ENCODE measurements around the gene PKP4. TPM values are rescaled to one million over a fixed set of nuclear protein-coding genes. Genes with fewer than 3 reads are reported as not detected.

PKP4 gene
- total RNA-seq, 3 donors from 2014 or later, result 62.1 to 138 (median 121) TPM

DNA sequence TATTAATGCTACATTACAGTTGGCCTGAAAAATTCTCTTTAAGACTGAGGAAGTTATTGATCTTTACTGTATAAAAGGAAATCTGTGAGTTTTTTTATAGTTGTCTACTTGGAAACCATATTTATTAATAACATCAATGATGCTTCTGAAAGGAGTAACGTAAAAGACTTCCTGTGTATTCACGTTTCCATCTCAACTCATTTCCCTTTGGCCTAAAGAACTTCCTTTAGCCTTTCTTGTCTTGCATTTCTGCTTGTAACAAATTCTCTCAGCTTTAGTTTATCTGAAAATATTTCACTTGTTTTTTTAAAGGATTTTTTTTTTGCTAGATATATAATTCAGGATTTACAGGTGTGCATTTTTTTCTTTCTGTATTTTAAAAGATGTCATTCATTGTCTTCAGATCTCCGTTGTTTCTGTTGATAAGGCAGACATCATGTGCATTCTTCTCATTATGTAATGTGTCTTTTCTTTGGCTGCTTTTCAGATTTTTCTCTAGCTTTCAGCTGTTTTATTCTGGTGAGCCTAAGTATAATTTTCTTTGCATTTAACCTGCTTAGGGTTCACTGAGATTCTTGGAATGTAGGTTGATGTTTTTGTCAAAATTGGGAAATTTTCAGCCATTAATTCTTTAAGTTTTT is 179.3 kb downstream of the PKP4 start:
- Histone ChIP-seq H3K4me3 (no peak overlapping the region), H3K9me3 (no peaks in the 10 kb centered on the region), H3K36me3 (no peaks in the 10 kb centered on the region), H3K4me1 (no peaks in the 10 kb centered on the region), H3K27ac (no peak overlapping the region), H3K27me3 (no peaks in the 10 kb centered on the region)
- TF ChIP-seq POLR2A (IDR thresholded peaks at IDR 0.05) (no peak), POLR2AphosphoS5 (IDR thresholded peaks at IDR 0.05) (no peak)
- TF ChIP-seq, protein P1, sequence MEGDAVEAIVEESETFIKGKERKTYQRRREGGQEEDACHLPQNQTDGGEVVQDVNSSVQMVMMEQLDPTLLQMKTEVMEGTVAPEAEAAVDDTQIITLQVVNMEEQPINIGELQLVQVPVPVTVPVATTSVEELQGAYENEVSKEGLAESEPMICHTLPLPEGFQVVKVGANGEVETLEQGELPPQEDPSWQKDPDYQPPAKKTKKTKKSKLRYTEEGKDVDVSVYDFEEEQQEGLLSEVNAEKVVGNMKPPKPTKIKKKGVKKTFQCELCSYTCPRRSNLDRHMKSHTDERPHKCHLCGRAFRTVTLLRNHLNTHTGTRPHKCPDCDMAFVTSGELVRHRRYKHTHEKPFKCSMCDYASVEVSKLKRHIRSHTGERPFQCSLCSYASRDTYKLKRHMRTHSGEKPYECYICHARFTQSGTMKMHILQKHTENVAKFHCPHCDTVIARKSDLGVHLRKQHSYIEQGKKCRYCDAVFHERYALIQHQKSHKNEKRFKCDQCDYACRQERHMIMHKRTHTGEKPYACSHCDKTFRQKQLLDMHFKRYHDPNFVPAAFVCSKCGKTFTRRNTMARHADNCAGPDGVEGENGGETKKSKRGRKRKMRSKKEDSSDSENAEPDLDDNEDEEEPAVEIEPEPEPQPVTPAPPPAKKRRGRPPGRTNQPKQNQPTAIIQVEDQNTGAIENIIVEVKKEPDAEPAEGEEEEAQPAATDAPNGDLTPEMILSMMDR (IDR thresholded peaks at IDR 0.05), result no peak
- intact Hi-C loops (cut with DNase I; ENCODE audit: low total_unique reads), result no loop called here
- DNase-seq (ENCODE audit: low spot score in 2 of 2), result no peak

DNA sequence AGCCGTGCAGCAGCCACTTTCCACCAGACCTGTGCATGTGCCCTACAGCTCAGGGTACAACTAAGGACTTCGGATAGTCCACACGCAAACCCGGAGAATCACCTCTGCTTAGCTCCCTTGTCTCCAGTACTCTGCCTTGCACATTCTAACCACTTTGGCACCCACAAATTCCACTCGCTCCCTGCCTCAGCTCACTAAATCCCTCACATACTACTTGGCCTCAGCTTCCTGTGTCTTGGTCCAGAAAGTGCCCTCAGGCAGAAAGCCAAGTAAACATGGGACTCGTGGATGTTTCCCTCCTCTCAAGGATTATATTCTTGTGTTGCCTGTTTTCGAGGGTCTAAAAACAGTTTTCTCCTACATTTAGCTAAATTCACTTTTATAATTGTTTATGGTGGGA is 180.6 kb downstream of the PKP4 start:
- Histone ChIP-seq H3K36me3 (no peaks in the 10 kb centered on the region), H3K27ac (no peak overlapping the region), H3K4me3 (no peak overlapping the region), H3K4me1 (no peaks in the 10 kb centered on the region), H3K9me3 (no peaks in the 10 kb centered on the region), H3K27me3 (no peaks in the 10 kb centered on the region)
- no peak for DNase-seq (ENCODE audit: low spot score in 2 of 2)
- intact Hi-C loops (cut with DNase I; ENCODE audit: low total_unique reads), result no loop called here
- no peak for TF ChIP-seq POLR2A (IDR thresholded peaks at IDR 0.05)
- TF ChIP-seq, protein P1 (IDR thresholded peaks at IDR 0.05), result no peak
- no peak for TF ChIP-seq POLR2AphosphoS5 (IDR thresholded peaks at IDR 0.05)

DNA sequence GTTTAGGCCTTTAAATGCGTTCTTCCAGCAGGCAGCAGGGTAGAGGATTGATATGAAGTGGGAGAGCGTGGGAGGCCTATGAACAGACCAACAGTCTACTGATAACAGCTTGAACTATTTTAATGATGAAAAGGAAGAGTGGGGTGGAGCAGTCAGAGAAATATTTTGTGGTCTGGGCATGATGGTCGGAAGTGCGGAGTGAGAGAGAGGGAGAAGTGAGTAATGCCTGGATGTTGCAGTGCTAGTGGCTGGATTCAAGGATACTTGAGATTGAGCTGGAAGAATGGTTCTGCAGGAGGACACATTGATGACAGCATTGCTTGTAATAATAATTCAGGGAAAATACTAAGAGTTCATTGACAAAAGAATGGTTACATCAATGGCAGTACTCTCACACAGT is 187.4 kb downstream of the PKP4 start:
- intact Hi-C loops (cut with DNase I; ENCODE audit: low total_unique reads), result no loop called here
- Histone ChIP-seq H3K4me1 (no peaks in the 10 kb centered on the region), H3K27me3 (no peaks in the 10 kb centered on the region), H3K4me3 (no peak overlapping the region), H3K36me3 (no peaks in the 10 kb centered on the region), H3K27ac (no peak overlapping the region), H3K9me3 (no peaks in the 10 kb centered on the region)
- TF ChIP-seq POLR2A (IDR thresholded peaks at IDR 0.05), result no peak
- TF ChIP-seq POLR2AphosphoS5 (IDR thresholded peaks at IDR 0.05), result no peak
- TF ChIP-seq, protein P1 (IDR thresholded peaks at IDR 0.05), result no peak
- no peak for DNase-seq (ENCODE audit: low spot score in 2 of 2)

DNA sequence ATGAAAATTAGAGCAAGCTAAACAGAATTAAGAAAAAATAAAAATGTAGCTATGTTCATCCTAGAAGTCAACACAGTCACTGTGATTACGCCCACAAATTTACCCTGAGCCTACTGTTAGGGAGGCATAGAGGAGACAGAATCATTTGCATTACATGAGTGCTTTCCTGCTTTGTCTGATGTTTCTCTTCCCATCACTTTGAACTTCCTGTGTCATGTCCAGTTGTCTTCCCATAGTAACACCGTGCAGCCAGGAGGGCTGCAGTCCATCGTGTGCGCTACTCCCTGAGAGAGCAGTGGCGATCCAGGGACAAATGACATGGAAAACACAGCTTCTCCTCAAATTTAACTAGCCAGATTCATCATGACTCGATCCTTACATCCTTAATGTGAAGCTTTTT is 188.5 kb downstream of the PKP4 start:
- H3K36me3 ChIP-seq, result no peaks in the 10 kb centered on the region
- TF ChIP-seq POLR2AphosphoS5 (IDR thresholded peaks at IDR 0.05) (no peak), POLR2A (IDR thresholded peaks at IDR 0.05) (no peak)
- TF ChIP-seq, protein P1 (IDR thresholded peaks at IDR 0.05), result no peak

DNA sequence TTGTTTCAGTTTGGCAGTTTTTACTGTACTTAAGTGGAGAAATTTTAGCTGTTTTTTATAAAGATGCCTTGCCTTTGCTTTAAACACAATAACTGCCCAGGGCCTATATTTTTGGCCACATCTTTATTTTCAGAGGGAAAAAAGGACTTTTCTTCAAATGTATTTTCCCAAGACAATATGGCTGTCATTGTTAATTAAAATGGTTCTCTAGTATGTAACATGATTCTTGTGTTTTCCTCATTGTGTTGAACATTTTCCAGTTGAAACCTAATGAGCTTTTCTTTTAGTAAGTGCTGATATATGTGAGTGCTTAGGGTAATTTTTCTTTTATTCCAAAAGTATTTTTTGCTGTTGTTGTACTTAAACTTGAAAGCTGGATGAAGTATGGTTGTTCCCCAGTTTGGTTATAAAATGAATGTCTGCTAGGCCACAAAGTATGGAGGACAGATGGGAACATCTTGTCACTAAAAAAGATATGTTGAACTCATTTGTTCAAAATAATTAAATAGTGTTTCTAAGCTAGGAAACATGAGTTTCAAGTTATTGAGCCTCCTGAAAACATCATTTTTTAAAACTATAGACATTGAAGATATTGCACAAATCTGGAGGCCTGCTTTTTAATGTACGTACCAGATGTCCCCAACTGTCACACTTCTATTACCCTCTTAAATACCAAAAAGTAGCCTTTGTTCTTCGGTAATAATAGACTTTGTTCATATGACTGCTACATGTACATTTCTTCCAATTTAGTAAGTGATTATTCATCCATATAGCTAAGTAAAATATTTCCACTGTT is 190.9 kb downstream of the PKP4 start:
- Histone ChIP-seq H3K4me1 (no peaks in the 10 kb centered on the region), H3K9me3 (no peaks in the 10 kb centered on the region), H3K27me3 (no peaks in the 10 kb centered on the region), H3K27ac (no peak overlapping the region), H3K36me3 (no peaks in the 10 kb centered on the region), H3K4me3 (no peak overlapping the region)
- intact Hi-C loops (cut with DNase I; ENCODE audit: low total_unique reads), result no loop called here
- TF ChIP-seq POLR2AphosphoS5 (IDR thresholded peaks at IDR 0.05), result no peak
- TF ChIP-seq POLR2A (IDR thresholded peaks at IDR 0.05), result no peak
- TF ChIP-seq, protein P1 (IDR thresholded peaks at IDR 0.05), result no peak
- no peak for DNase-seq (ENCODE audit: low spot score in 2 of 2)

More for the DNA sequence above, 188.5 kb downstream of the PKP4 start:
- no peaks in the 10 kb centered on the region for H3K27me3 ChIP-seq
- intact Hi-C loops (cut with DNase I; ENCODE audit: low total_unique reads), result no loop called here
- no peaks in the 10 kb centered on the region for H3K9me3 ChIP-seq
- DNase-seq (ENCODE audit: low spot score in 2 of 2), result no peak
- H3K27ac ChIP-seq, result no peak overlapping the region
- H3K4me1 ChIP-seq, result no peaks in the 10 kb centered on the region
- no peak overlapping the region for H3K4me3 ChIP-seq
